SK-N-SH (cell line): ENCODE results near the gene ANK2.
"Not testable (repeated sequence)": the region's sequence is repeated elsewhere in the genome, so short reads cannot be mapped to it uniquely, and the experiment has no call there.

Experiments used
- EP300 ChIP-seq, 2 experiments: IDR thresholded peaks; 2 replicates each; pipeline versions ENCODE4 v1.4.0 to v1.6.1; 2012; ENCODE audit warnings: borderline replicate concordance in 1 of 2, low read depth in 1 of 2, low read length in 1 of 2
- EZH2phosphoT487 ChIP-seq: fragments of 200-600 bp; sonication (generic); IDR thresholded peaks from 2 replicates; pipeline ENCODE4 v1.6.1; 2017; ENCODE audit warnings: low read depth, mixed run types, mild to moderate bottlenecking, antibody characterized with exemption, moderate library complexity, borderline replicate concordance
- GATA2 ChIP-seq: sonication (generic); formaldehyde crosslinking; IDR thresholded peaks from 2 replicates; pipeline ENCODE4 v1.5.0; 2020; ENCODE audit warnings: mild to moderate bottlenecking, missing genetic modification reagents
- MXI1 ChIP-seq: IDR thresholded peaks from 2 replicates; pipeline ENCODE4 v1.6.1; 2012; ENCODE audit warnings: mild to moderate bottlenecking, low read depth, low read length, improper control_type of control experiment
- NFIC ChIP-seq: IDR thresholded peaks from 2 replicates; pipeline ENCODE4 v1.4.0; 2012; ENCODE audit warnings: borderline replicate concordance
- POLR2AphosphoS5 ChIP-seq: IDR thresholded peaks from 2 replicates; pipeline ENCODE4 v1.6.1; 2012; ENCODE audit warnings: low read depth, low read length
- RAD21 ChIP-seq: IDR thresholded peaks from 2 replicates; pipeline ENCODE4 v1.6.1; 2012; ENCODE audit warnings: mild to moderate bottlenecking, low read length
- RFX5 ChIP-seq: IDR thresholded peaks from 2 replicates; pipeline ENCODE4 v1.6.1; 2012; ENCODE audit warnings: mild to moderate bottlenecking, improper control_type of control experiment, low read length
- SIN3A ChIP-seq: IDR thresholded peaks from 2 replicates; pipeline ENCODE4 v1.6.1; 2012; ENCODE audit warnings: low read depth, mild to moderate bottlenecking, low read length, moderate library complexity, borderline replicate concordance
- TCF12 ChIP-seq: IDR thresholded peaks from 2 replicates; pipeline ENCODE4 v1.4.0; 2012
- YY1 ChIP-seq: IDR thresholded peaks from 2 replicates; pipeline ENCODE4 v1.4.0; 2012; ENCODE audit warnings: low read depth, mild to moderate bottlenecking
- TF ChIP-seq, protein P1 (sequence below): fragments of 200-600 bp; sonication (generic); IDR thresholded peaks from 2 replicates; pipeline ENCODE4 v1.6.1; 2017; ENCODE audit warnings: antibody characterized with exemption, mild to moderate bottlenecking, moderate library complexity
- TF ChIP-seq, protein P2 (sequence below): IDR thresholded peaks from 2 replicates; pipeline ENCODE4 v1.6.1; 2012; ENCODE audit warnings: mild to moderate bottlenecking, low read depth, low read length, moderate library complexity
- TF ChIP-seq, protein P3 (sequence below): IDR thresholded peaks from 2 replicates; pipeline ENCODE4 v1.4.0; 2012; ENCODE audit warnings: low read depth

DNA sequence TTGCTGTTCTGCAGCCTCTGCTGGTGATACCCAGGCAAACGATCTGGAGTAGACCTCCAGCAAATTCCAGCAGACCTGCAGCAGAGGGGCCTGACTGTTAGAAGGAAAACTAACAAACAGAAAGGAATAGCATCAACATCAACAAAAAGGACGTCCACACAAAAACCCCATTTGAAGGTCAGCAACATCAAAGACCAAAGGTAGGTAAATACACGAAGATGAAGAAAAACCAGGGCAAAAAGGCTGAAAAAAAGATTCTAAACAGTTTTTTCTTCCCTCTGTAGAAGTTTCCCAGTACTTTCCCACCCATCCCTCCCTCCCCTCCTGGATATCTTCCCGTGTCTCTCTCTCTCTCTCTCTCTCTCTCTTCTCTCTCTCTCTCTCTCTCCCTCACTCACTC is 136.8 kb downstream of the ANK2 start:
- TF ChIP-seq RAD21; TCF12; EZH2phosphoT487; POLR2AphosphoS5; GATA2 (CRISPR knock-in tag); YY1; EP300 (IDR thresholded peaks at IDR 0.05; ENCODE audit: borderline replicate concordance in 1 of 2, low read depth in 1 of 2, low read length in 1 of 2); MXI1; NFIC; RFX5; SIN3A: not testable (repeated sequence)
- TF ChIP-seq, protein P1, sequence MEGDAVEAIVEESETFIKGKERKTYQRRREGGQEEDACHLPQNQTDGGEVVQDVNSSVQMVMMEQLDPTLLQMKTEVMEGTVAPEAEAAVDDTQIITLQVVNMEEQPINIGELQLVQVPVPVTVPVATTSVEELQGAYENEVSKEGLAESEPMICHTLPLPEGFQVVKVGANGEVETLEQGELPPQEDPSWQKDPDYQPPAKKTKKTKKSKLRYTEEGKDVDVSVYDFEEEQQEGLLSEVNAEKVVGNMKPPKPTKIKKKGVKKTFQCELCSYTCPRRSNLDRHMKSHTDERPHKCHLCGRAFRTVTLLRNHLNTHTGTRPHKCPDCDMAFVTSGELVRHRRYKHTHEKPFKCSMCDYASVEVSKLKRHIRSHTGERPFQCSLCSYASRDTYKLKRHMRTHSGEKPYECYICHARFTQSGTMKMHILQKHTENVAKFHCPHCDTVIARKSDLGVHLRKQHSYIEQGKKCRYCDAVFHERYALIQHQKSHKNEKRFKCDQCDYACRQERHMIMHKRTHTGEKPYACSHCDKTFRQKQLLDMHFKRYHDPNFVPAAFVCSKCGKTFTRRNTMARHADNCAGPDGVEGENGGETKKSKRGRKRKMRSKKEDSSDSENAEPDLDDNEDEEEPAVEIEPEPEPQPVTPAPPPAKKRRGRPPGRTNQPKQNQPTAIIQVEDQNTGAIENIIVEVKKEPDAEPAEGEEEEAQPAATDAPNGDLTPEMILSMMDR: not testable (repeated sequence)
- TF ChIP-seq, protein P2, sequence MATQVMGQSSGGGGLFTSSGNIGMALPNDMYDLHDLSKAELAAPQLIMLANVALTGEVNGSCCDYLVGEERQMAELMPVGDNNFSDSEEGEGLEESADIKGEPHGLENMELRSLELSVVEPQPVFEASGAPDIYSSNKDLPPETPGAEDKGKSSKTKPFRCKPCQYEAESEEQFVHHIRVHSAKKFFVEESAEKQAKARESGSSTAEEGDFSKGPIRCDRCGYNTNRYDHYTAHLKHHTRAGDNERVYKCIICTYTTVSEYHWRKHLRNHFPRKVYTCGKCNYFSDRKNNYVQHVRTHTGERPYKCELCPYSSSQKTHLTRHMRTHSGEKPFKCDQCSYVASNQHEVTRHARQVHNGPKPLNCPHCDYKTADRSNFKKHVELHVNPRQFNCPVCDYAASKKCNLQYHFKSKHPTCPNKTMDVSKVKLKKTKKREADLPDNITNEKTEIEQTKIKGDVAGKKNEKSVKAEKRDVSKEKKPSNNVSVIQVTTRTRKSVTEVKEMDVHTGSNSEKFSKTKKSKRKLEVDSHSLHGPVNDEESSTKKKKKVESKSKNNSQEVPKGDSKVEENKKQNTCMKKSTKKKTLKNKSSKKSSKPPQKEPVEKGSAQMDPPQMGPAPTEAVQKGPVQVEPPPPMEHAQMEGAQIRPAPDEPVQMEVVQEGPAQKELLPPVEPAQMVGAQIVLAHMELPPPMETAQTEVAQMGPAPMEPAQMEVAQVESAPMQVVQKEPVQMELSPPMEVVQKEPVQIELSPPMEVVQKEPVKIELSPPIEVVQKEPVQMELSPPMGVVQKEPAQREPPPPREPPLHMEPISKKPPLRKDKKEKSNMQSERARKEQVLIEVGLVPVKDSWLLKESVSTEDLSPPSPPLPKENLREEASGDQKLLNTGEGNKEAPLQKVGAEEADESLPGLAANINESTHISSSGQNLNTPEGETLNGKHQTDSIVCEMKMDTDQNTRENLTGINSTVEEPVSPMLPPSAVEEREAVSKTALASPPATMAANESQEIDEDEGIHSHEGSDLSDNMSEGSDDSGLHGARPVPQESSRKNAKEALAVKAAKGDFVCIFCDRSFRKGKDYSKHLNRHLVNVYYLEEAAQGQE: not testable (repeated sequence)
- TF ChIP-seq, protein P3, sequence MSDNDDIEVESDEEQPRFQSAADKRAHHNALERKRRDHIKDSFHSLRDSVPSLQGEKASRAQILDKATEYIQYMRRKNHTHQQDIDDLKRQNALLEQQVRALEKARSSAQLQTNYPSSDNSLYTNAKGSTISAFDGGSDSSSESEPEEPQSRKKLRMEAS: not testable (repeated sequence)
